ENCODE data around the gene GSE1. TPM values are rescaled to one million over a fixed set of nuclear protein-coding genes. Genes with fewer than 3 reads are reported as not detected.

The GSE1 gene
- total RNA-seq (2021) (91.0 to 124 TPM (median 93.8 TPM) in 3 replicates), Bru-seq, nascent RNA (percentile 71 among the genes with signal in this experiment)
- long read RNA-seq, experiment 1, full-length matches to known transcripts, result 37 of 161 reads
- long read RNA-seq, experiment 1, partial matches to known transcripts, result 58 of 161 reads
- long read RNA-seq, experiment 1, other reads (novel, unspliced or antisense), result 66 of 161 reads
- long read RNA-seq, experiment 2, full-length matches to known transcripts, result 8 of 92 reads
- long read RNA-seq, experiment 2, partial matches to known transcripts, result 49 of 92 reads
- long read RNA-seq, experiment 2, other reads (novel, unspliced or antisense), result 35 of 92 reads
- long read RNA-seq, experiment 3, partial matches to known transcripts, result 1 of 4 reads
- long read RNA-seq, experiment 3, other reads (novel, unspliced or antisense), result 2 of 4 reads

DNA sequence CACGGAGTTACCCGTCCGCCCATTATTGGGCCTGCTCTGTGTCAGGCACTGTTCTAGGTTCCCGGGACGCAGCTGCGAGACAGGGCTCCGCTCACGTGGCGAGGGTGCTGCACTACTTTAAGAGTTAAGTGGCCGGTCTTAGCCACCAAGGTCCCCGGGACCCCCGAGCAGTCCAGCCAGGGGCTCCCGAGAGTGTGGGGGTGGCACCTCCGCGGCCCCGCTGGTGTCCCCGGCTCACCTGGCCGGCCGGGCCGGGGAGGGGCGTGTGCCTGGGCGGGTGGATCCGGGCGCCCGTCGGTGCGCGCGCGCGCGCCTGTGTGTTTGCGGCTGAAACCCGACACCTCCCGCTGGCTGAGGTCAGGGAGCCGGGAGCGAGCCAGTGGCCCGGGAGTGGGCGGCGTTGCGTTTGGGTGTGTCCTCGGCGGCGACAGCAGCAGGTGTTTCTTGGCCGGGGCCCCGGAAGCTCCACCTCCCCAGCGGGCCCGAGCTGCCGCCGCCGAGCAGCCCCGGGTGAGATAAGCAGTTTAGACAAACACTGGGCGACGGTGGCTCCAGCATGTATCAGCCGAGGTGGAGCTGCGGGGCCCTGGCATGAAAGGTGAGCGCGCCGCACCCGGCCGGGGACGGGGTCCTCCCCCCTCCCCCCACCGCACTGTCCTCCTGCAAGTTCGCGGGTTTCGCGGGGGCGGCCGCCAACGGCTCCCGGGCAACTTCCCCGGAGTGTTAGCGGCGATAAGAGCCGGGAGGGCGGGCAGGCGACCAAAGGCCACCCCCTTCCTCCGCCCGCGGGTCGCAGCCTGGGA, at the start of gene GSE1:
Gene GSE1 (plus strand): TSS at position 522 of the 803 bp plus-strand sequence. CDS start 70 bp downstream, at position 592.
- no peaks in the 10 kb centered on the region for H3K9me3 Mint-ChIP-seq
- ATAC-seq (peak; percentile 31), DNase-seq (ENCODE audit: low spot score) (peak; percentile 96)
- H3K36me3 Mint-ChIP-seq, result no peaks in the 10 kb centered on the region
- peak within 1 kb of the TSS; percentile 67 for H3K4me3 Mint-ChIP-seq
- H3K27me3 Mint-ChIP-seq (ENCODE audit: low read depth), result peaks cover 17% of the 10 kb centered on the region
- CTCF ChIA-PET, result interaction anchor here (0.7 to 9.0 kb wide), 13 partner anchors 10 to 283 kb away, joined by 3 to 160 read pairs (median 4); no protein-coding TSS in a partner anchor
- POLR2A ChIA-PET, result interaction anchor here (0.9 to 1.8 kb wide), 4 partner anchors 44 to 60 kb away, joined by 3 to 15 read pairs (median 8); no protein-coding TSS in a partner anchor
- peaks cover 50% of the 10 kb centered on the region for H3K4me1 Mint-ChIP-seq
- no peak within 1 kb of the TSS; the same call in none of the 2 replicates for H3K27ac Mint-ChIP-seq
- TF ChIP-seq, protein P1, sequence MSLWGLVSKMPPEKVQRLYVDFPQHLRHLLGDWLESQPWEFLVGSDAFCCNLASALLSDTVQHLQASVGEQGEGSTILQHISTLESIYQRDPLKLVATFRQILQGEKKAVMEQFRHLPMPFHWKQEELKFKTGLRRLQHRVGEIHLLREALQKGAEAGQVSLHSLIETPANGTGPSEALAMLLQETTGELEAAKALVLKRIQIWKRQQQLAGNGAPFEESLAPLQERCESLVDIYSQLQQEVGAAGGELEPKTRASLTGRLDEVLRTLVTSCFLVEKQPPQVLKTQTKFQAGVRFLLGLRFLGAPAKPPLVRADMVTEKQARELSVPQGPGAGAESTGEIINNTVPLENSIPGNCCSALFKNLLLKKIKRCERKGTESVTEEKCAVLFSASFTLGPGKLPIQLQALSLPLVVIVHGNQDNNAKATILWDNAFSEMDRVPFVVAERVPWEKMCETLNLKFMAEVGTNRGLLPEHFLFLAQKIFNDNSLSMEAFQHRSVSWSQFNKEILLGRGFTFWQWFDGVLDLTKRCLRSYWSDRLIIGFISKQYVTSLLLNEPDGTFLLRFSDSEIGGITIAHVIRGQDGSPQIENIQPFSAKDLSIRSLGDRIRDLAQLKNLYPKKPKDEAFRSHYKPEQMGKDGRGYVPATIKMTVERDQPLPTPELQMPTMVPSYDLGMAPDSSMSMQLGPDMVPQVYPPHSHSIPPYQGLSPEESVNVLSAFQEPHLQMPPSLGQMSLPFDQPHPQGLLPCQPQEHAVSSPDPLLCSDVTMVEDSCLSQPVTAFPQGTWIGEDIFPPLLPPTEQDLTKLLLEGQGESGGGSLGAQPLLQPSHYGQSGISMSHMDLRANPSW (CRISPR knock-in tag; conservative IDR thresholded peaks at IDR 0.05; ENCODE audit: low read depth), result no peak
- TF ChIP-seq FOXK1 (CRISPR knock-in tag; IDR thresholded peaks at IDR 0.05) (peak; percentile 8), ZNF138 (CRISPR knock-in tag; conservative IDR thresholded peaks at IDR 0.05) (no peak), SMAD4 (CRISPR knock-in tag; IDR thresholded peaks at IDR 0.05) (peak; percentile 34; the same call in 1 of the 2 replicates), GRHL2 (CRISPR knock-in tag; IDR thresholded peaks at IDR 0.05; ENCODE audit: insufficient replicate concordance, severe bottlenecking) (no peak), ZNF396 (CRISPR knock-in tag; IDR thresholded peaks at IDR 0.05; ENCODE audit: borderline replicate concordance) (peak; percentile 24; the same call in 1 of the 2 replicates), GTF2I (CRISPR knock-in tag; conservative IDR thresholded peaks at IDR 0.05) (0 out of 2 replicates have a peak, but pooled peaks have one; percentile 55), SP1 (CRISPR knock-in tag; conservative IDR thresholded peaks at IDR 0.05) (peak; percentile 27; the same call in 1 of the 2 replicates), TEAD4 (CRISPR knock-in tag; IDR thresholded peaks at IDR 0.05) (peak; percentile 40; the same call in 1 of the 2 replicates), ZNF317 (CRISPR knock-in tag; IDR thresholded peaks at IDR 0.05; ENCODE audit: borderline replicate concordance, low read depth) (no peak)
- TF ChIP-seq, protein P2, sequence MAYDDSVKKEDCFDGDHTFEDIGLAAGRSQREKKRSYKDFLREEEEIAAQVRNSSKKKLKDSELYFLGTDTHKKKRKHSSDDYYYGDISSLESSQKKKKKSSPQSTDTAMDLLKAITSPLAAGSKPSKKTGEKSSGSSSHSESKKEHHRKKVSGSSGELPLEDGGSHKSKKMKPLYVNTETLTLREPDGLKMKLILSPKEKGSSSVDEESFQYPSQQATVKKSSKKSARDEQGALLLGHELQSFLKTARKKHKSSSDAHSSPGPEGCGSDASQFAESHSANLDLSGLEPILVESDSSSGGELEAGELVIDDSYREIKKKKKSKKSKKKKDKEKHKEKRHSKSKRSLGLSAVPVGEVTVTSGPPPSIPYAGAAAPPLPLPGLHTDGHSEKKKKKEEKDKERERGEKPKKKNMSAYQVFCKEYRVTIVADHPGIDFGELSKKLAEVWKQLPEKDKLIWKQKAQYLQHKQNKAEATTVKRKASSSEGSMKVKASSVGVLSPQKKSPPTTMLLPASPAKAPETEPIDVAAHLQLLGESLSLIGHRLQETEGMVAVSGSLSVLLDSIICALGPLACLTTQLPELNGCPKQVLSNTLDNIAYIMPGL (CRISPR knock-in tag; IDR thresholded peaks at IDR 0.05), result peak; percentile 56; the same call in 1 of the 2 replicates
- TF ChIP-seq, protein P3, sequence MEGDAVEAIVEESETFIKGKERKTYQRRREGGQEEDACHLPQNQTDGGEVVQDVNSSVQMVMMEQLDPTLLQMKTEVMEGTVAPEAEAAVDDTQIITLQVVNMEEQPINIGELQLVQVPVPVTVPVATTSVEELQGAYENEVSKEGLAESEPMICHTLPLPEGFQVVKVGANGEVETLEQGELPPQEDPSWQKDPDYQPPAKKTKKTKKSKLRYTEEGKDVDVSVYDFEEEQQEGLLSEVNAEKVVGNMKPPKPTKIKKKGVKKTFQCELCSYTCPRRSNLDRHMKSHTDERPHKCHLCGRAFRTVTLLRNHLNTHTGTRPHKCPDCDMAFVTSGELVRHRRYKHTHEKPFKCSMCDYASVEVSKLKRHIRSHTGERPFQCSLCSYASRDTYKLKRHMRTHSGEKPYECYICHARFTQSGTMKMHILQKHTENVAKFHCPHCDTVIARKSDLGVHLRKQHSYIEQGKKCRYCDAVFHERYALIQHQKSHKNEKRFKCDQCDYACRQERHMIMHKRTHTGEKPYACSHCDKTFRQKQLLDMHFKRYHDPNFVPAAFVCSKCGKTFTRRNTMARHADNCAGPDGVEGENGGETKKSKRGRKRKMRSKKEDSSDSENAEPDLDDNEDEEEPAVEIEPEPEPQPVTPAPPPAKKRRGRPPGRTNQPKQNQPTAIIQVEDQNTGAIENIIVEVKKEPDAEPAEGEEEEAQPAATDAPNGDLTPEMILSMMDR (IDR thresholded peaks at IDR 0.05), result no peak
- TF ChIP-seq, protein P4, sequence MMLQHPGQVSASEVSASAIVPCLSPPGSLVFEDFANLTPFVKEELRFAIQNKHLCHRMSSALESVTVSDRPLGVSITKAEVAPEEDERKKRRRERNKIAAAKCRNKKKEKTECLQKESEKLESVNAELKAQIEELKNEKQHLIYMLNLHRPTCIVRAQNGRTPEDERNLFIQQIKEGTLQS (CRISPR knock-in tag; conservative IDR thresholded peaks at IDR 0.05), result no peak
- TF ChIP-seq, protein P5, sequence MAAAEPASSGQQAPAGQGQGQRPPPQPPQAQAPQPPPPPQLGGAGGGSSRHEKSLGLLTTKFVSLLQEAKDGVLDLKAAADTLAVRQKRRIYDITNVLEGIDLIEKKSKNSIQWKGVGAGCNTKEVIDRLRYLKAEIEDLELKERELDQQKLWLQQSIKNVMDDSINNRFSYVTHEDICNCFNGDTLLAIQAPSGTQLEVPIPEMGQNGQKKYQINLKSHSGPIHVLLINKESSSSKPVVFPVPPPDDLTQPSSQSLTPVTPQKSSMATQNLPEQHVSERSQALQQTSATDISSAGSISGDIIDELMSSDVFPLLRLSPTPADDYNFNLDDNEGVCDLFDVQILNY (CRISPR knock-in tag; IDR thresholded peaks at IDR 0.05), result 0 out of 2 replicates have a peak, but pooled peaks have one; percentile 32
- TF ChIP-seq, protein P6, sequence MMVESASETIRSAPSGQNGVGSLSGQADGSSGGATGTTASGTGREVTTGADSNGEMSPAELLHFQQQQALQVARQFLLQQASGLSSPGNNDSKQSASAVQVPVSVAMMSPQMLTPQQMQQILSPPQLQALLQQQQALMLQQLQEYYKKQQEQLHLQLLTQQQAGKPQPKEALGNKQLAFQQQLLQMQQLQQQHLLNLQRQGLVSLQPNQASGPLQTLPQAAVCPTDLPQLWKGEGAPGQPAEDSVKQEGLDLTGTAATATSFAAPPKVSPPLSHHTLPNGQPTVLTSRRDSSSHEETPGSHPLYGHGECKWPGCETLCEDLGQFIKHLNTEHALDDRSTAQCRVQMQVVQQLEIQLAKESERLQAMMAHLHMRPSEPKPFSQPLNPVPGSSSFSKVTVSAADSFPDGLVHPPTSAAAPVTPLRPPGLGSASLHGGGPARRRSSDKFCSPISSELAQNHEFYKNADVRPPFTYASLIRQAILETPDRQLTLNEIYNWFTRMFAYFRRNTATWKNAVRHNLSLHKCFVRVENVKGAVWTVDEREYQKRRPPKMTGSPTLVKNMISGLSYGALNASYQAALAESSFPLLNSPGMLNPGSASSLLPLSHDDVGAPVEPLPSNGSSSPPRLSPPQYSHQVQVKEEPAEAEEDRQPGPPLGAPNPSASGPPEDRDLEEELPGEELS (CRISPR knock-in tag; IDR thresholded peaks at IDR 0.05), result 0 out of 2 replicates have a peak, but pooled peaks have one; percentile 21
- TF ChIP-seq, protein P7, sequence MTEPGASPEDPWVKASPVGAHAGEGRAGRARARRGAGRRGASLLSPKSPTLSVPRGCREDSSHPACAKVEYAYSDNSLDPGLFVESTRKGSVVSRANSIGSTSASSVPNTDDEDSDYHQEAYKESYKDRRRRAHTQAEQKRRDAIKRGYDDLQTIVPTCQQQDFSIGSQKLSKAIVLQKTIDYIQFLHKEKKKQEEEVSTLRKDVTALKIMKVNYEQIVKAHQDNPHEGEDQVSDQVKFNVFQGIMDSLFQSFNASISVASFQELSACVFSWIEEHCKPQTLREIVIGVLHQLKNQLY (CRISPR knock-in tag; IDR thresholded peaks at IDR 0.05), result no peak
- TF ChIP-seq, protein P8, sequence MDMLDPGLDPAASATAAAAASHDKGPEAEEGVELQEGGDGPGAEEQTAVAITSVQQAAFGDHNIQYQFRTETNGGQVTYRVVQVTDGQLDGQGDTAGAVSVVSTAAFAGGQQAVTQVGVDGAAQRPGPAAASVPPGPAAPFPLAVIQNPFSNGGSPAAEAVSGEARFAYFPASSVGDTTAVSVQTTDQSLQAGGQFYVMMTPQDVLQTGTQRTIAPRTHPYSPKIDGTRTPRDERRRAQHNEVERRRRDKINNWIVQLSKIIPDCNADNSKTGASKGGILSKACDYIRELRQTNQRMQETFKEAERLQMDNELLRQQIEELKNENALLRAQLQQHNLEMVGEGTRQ (CRISPR knock-in tag; IDR thresholded peaks at IDR 0.05), result no peak; the same call in 1 of the 2 replicates
